Thymus (tissue), 11 donors: Measurements from ENCODE around the gene TARDBP. TPM values are rescaled to one million over a fixed set of nuclear protein-coding genes. Genes with fewer than 3 reads are reported as not detected.
"Not testable (repeated sequence)": the region's sequence is repeated elsewhere in the genome, so short reads cannot be mapped to it uniquely, and the experiment has no call there.

Experiments used
- DNase-seq, 9 donors: peaks; one replicate each; pipeline ENCODE4 v3.0.0-alpha.2; 2013; ENCODE audit warnings: low spot score in 9 of 9, low read depth in 6 of 9, missing footprints in 1 of 9
- H3K27ac ChIP-seq, 2 donors: one replicate each; pipeline ENCODE4 v1.5.1; 2013; ENCODE audit warnings: control low read depth in 1 of 2, low read depth in 1 of 2, low read length in 1 of 2, mild to moderate bottlenecking in 1 of 2, moderate library complexity in 1 of 2
- H3K27me3 ChIP-seq, 2 donors: one replicate each; pipeline ENCODE4 v1.5.1; 2013; ENCODE audit warnings: low read length in 1 of 2; ENCODE audit not compliant: control insufficient read depth in 2 of 2, insufficient read depth in 1 of 2
- H3K36me3 ChIP-seq, 2 donors: one replicate each; pipeline ENCODE4 v1.5.1; 2013; ENCODE audit warnings: low read length in 1 of 2, mild to moderate bottlenecking in 1 of 2, moderate library complexity in 1 of 2; ENCODE audit not compliant: control insufficient read depth in 2 of 2, insufficient read depth in 2 of 2
- H3K4me1 ChIP-seq, 2 donors: one replicate each; pipeline ENCODE4 v1.5.1; 2013; ENCODE audit warnings: low read length in 2 of 2; ENCODE audit not compliant: control insufficient read depth in 2 of 2, insufficient read depth in 2 of 2
- H3K4me3 ChIP-seq, 2 donors: one replicate each; pipeline ENCODE4 v1.5.1; 2013; ENCODE audit warnings: low read length in 2 of 2, control low read depth in 1 of 2, mild to moderate bottlenecking in 1 of 2
- H3K9me3 ChIP-seq, 2 donors: one replicate each; pipeline ENCODE4 v1.5.1; 2013; ENCODE audit warnings: low read length in 1 of 2, mild to moderate bottlenecking in 1 of 2; ENCODE audit not compliant: control insufficient read depth in 2 of 2, insufficient read depth in 1 of 2
- WGBS: extraction: QIAGEN DNeasy Blood & Tissue Kit; methylation state at CpG from one replicate; pipeline ENCODE4 v1.1.7; 2013; 5-methylcytosine and 5-hydroxymethylcytosine counted together
- polyA plus RNA-seq: library from polyadenylated mRNA; stranded (reverse); fragments of 200-250 nt; gene quantifications from one replicate; pipeline ENCODE4 v1.2.3, GENCODE V29; 2013
- total RNA-seq: library from RNA; stranded (reverse); fragments of 120-200 nt; gene quantifications from one replicate; pipeline ENCODE4 v1.2.4, GENCODE V29; 2013
- donor health status: healthy.

The TARDBP gene
- total and polyA plus RNA-seq, 2 donors = 32.5 to 155 TPM

DNA sequence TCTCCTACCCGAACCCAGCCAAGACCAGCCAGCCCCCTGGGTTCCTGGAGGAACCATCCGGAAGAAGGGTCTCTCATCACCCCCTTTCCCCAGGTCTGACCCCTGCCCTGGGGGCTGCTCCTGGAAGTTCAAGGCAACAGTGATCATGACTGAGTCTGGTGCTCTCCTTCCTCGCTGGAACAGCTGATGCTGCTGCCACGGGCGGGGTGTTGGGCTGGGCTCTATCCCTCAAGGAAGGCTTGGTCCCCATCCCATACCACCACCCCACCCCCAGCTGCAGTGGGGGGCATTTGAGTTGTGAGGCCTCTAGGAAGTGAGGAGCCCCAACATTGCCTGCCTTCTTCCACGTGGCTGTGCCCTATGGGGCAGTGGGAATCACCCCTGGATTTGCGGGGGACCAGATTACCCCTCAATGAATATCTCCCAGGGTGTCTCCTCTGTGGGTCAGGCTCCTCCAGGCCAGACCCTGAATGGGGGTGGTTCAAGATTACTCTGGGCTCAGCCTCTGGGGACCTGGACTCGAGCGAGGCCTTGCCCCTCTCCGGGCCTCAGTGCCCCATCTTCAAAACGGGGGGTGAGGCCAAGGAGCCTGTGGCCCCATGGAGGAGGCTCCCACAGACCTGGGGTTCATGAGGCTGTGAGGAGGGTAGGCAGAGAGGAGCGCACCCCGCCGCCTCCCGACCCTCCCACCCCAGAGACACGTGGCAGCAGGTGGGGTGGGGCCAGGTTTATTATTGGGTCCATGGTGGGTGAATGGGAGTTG, 31.8 kb downstream of the TARDBP start:
- Histone ChIP-seq H3K36me3 (no peaks in the 10 kb centered on the region), H3K4me1 (no peaks in the 10 kb centered on the region), H3K9me3 (peaks cover 0 to 1% of the 10 kb centered on the region in 2 donors), H3K27me3 (no peaks in the 10 kb centered on the region), H3K27ac (no peak overlapping the region), H3K4me3 (no peak overlapping the region)
- WGBS = 87% methylated on average over 16 of the region's 16 CpGs
- DNase-seq = no peak

- H3K9me3 ChIP-seq = peaks cover 0 to 1% of the 10 kb centered on the region in 2 donors
- no peak for DNase-seq
- 88% methylated on average over 16 of the region's 16 CpGs for WGBS
Measured at GRCh38 chr1:11044849-11045427, 32.5 kb downstream of the TARDBP start.

GRCh38 chr1:11045428-11046269, 33.2 kb downstream of the TARDBP start:
- no peak overlapping the region for H3K27ac ChIP-seq
- H3K9me3 ChIP-seq = peaks cover 0 to 1% of the 10 kb centered on the region in 2 donors
- no peak for DNase-seq
- WGBS = 82% methylated on average over 32 of the region's 32 CpGs
- H3K4me3 ChIP-seq = no peak overlapping the region
- no peaks in the 10 kb centered on the region for H3K36me3 ChIP-seq
- no peaks in the 10 kb centered on the region for H3K27me3 ChIP-seq
- no peaks in the 10 kb centered on the region for H3K4me1 ChIP-seq

More at GRCh38 chr1:11044849-11045427, 32.5 kb downstream of the TARDBP start:
- Histone ChIP-seq H3K27me3 (no peaks in the 10 kb centered on the region), H3K36me3 (no peaks in the 10 kb centered on the region), H3K4me1 (no peaks in the 10 kb centered on the region), H3K4me3 (no peak overlapping the region), H3K27ac (no peak overlapping the region)

GRCh38 chr1:11046270-11046566, 33.8 kb downstream of the TARDBP start:
- H3K4me1 ChIP-seq = no peaks in the 10 kb centered on the region
- no peaks in the 10 kb centered on the region for H3K27me3 ChIP-seq
- 96% methylated on average over 8 of the region's 8 CpGs for WGBS
- no peak overlapping the region for H3K27ac ChIP-seq
- H3K9me3 ChIP-seq = peaks cover 0 to 1% of the 10 kb centered on the region in 2 donors
- no peaks in the 10 kb centered on the region for H3K36me3 ChIP-seq
- no peak overlapping the region for H3K4me3 ChIP-seq
- no peak for DNase-seq

DNA sequence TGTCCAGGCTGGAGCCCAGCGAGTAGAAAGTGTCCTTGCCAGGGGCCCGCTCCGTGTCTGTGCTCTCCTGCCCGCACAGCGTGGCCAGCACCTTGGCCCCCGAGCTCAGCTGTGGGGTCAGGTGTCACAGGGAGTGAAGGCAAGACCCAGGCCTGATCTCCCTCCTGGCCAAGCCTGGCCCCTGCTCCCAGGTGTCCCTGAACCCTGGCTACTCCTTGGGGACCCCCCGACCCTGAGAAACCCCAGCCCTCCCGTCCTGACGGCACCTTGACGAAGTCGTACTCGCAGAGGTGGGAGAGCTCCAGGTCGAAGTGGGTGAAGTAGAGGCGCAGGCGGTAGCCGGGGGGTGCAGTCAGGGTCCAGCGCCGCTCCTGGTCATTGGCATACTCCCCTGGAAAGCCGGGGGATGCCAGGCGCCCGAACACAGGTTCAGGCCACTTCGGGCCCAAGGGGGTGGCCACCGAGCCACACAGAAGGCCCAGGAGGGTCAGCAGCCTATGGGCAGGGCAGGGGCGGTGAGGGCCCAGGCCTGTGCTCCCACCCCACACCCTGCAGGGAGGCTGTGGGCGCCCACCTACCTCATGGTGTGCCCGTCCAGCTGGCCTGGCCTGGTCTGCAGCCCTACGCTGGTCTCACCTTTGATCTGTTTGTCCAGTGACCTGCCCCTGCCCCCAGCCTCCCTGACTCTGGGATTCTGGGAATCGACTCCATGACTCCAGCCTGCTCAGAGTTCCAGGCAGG, 34.3 kb downstream of the TARDBP start, which contains the start of gene MASP2:
Gene MASP2 (minus strand): TSS at position 615 of the 741 bp plus-strand sequence. CDS start 32 bp downstream, at position 583.
- Histone ChIP-seq H3K4me1 (no peaks in the 10 kb centered on the region), H3K36me3 (no peaks in the 10 kb centered on the region), H3K27ac (no peak within 1 kb of the TSS), H3K9me3 (peaks cover 0 to 1% of the 10 kb centered on the region in 2 donors), H3K4me3 (no peak within 1 kb of the TSS), H3K27me3 (no peaks in the 10 kb centered on the region)
- 96% methylated on average over 28 of the region's 28 CpGs for WGBS
- DNase-seq = no peak

DNA sequence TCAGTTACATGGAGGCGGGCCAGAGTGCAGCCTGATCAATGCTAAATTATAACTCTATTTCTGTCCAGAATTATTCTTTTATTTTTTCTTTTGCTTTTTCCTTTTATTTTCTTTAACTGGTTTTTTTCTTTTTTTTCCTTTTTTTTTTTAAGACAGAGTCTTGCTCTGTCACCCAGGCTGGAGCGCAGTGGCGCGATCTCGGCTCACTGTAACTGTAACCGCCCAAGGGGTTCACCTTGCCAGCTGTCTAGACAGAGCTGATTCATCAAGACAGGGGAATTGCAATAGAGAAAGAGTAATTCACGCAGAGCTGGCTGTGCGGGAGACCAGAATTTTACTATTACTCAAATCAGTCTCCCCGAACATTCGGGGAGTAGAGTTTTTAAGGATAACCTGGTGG, 38.7 kb downstream of the TARDBP start:
- H3K27ac ChIP-seq, H3K4me3 ChIP-seq, DNase-seq, H3K27me3 ChIP-seq, H3K9me3 ChIP-seq, H3K4me1 ChIP-seq: not testable (repeated sequence)
- peaks cover 9 to 13% of the 10 kb centered on the region in 2 donors for H3K36me3 ChIP-seq
- WGBS = 96% methylated on average over 10 of the region's 10 CpGs

GRCh38 chr1:11051781-11052511, 39.5 kb downstream of the TARDBP start:
- Histone ChIP-seq H3K36me3 (peaks cover 13 to 18% of the 10 kb centered on the region in 2 donors), H3K4me3 (no peak overlapping the region), H3K27ac (no peak overlapping the region), H3K9me3 (no peaks in the 10 kb centered on the region), H3K4me1 (no peaks in the 10 kb centered on the region), H3K27me3 (peaks cover 0 to 9% of the 10 kb centered on the region in 2 donors)
- DNase-seq = no peak
- WGBS = 67% methylated on average over 19 of the region's 19 CpGs
